ENCODE data around the gene ZC3H18.

GRCh38 chr16:88605186-88606147 lies 35.3 kb downstream of the ZC3H18 start:
- TF ChIP-seq, protein P1, sequence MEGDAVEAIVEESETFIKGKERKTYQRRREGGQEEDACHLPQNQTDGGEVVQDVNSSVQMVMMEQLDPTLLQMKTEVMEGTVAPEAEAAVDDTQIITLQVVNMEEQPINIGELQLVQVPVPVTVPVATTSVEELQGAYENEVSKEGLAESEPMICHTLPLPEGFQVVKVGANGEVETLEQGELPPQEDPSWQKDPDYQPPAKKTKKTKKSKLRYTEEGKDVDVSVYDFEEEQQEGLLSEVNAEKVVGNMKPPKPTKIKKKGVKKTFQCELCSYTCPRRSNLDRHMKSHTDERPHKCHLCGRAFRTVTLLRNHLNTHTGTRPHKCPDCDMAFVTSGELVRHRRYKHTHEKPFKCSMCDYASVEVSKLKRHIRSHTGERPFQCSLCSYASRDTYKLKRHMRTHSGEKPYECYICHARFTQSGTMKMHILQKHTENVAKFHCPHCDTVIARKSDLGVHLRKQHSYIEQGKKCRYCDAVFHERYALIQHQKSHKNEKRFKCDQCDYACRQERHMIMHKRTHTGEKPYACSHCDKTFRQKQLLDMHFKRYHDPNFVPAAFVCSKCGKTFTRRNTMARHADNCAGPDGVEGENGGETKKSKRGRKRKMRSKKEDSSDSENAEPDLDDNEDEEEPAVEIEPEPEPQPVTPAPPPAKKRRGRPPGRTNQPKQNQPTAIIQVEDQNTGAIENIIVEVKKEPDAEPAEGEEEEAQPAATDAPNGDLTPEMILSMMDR (IDR thresholded peaks at IDR 0.05), result no peak
- TF ChIP-seq ZFX (IDR thresholded peaks at IDR 0.05; ENCODE audit: borderline replicate concordance), result no peak
